M059J (cell line): ENCODE data around the gene INTS11. TPM values are rescaled to one million over a fixed set of nuclear protein-coding genes. Genes with fewer than 3 reads are reported as not detected.
A peak's percentile ranks its signal among the peaks of the same experiment; 100 is the strongest.

Experiments used
- DNase-seq: peaks from one replicate; pipeline ENCODE4 v3.0.0-alpha.2; 2012; ENCODE audit warnings: low read depth
- total RNA-seq: library from RNA; depleted of rRNA; stranded (reverse); fragments of >200 nt; shearing (Covaris generic); gene quantifications from 2 replicates; pipeline ENCODE4 v1.2.3, GENCODE V29; 2014

Gene INTS11
- total RNA-seq, 1 experiment from 2014 or later = 87.4 TPM

GRCh38 chr1:1357871-1358432 is 33.5 kb upstream of the INTS11 start:
- DNase-seq = no peak

DNA sequence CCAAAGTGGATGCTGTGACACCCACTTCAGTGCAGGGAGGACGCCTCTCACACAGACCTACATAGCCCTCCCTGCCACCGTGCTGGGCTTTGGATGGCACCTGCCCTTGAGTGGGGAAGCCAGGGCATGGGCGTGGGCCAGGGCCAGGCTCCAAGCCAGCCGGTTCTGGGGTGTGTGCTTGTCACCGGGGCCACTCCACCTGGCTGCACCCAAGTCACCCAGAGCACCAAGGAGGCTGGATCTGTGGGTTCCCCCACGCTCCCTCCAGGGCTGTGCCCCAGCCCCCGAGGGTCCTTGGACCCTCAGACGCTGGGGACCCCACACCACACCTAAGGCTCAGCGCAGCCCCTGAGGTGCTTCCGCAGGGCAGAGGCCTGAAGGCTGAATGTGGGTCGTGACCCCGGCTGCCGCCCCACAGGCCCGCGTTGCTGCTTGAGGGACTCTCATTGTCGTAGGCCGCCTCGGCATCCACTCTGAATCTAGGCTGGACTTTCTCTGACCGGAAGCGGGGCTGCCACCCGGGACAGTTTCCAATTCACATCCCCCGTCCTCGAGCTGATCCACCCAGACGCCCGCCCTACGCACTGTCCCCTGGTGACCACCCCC is 32.4 kb upstream of the INTS11 start:
- DNase-seq = peak; percentile 22

DNA sequence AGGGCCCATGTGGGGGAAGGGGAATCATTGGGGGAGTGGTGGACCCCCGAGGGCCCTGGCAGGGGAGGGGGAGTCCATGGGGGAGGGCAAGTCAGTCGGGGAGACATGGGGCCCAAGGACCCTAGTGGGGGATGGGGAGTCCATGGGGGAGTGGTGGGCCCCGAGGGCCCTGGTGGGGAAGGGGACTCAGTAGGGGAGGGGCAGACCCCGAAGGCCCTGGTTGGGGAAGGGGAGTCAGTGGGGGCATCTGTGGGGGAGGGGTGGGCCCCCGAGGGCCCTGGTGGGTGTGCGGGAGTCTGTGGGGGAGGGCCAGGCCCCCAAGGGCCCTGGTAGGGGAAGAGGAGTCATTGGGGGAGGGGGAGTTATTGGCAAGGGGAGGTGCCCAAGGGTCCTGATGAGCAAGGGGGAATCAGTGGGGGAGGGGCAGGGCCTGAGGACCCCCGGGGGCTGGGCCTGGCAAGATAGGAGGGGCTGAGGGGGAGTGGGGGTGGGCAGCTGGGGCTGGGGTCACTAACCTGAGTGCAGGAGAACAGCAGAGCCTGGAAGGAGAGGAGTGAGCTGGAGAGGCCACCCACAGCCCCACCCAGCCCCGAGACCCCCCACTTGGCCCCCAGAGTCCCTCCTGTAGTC is 31.8 kb upstream of the INTS11 start:
- DNase-seq = no peak

DNA sequence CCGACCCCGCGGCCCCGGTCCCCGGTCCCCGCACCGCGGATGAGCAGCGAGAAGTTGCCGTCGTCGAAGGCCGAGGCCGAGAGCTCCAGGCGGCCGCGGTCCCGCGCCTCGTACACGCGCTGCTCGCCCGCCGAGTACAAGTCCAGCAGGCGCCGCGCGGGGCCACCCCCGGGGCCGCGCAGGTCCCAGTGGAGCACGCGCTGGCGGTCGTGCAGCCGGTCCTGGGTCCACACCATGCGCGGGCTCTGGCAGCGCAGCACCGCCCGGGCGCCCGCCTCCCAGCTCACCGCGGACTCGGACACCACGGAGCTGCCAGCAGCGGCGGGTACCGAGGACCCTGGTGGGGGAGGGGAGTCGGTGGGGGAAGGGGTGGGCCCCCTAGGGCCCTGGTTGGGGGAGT is 31.0 kb upstream of the INTS11 start:
- peak; percentile 25 for DNase-seq

DNA sequence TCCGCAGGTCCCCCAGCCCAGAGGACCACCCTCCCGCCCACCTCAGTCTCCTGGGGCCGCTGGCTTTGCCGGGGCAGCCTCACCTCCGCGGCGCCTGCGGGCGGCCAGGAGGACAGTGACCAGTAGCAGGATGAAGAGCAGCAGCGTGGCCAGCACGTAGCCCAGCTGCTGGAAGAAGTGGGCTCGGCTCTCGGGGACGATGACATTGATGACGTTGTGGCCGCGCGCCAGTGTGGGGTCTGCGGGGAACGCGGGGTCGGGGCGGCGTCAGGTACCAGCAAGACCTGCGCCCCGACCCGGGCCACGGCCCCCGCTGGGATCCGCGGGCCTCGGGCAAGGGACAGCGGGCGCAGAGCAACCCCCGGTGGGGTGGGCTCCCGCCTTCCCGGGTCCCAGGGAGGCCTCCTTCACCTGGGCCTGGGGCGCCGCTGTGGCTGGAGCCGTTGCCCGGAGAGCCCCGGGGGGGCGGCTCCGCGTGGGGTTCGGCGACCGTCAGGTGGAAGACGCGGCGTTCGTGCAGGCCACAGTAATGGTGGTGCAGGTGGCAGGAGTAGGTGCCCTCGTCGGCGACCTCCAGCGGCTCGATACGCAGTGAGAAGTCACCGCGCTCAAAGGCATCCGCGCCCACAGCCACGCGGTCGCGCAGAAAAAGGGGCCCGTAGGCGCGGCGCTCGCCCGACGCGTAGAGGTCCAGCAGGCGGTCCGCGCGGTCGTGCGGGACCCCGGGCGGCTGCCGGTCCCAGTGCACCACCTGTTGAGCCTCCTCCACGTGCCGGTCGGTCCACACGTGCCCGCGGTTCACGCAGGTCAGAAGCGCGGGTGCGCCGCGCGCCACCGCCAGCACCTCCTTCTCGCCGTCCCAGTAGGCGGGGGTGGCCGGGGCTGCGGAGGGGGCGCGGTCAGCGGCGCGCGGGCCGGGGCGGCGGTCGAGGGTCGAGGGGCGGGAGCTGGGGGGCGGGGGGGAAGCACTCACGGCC is 30.1 kb upstream of the INTS11 start:
- no peak for DNase-seq

DNA sequence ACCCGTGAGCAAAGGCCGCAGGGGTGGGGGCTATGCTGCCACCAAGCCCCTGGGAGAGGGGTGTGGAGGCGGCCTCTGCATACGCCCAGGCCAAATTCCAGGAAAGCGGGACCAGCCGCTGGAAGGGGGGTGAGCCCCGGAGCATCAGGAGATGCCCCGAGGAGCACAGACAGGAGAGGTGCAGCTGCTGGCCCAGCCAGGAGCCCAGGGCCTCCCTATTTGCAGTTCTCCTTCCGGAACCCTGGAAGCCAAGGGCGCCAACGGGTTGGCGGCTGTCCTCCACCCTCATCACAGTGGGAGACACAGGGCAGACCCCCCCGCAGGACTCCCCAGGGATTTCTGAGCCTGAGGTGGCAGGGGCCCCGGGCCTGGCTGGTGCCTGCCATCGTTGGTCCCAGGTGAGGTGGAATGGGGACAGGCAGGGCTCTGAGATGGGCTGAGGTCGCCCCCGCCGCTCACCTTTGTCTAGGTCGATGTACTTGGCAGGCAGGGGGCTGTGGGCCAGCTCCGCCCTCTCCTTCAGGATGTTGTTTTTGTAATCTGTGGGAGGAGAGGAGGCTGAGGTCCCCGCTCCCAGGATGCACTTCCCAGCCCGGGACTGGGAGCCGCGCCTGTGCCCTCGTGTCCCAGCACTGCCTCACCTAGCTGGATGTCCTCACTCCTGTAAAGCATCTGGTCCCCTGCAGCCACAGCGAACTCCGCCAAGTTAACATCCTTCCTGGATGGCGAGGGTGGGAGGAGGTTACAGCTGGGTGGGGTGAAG is 29.1 kb upstream of the INTS11 start:
- peak; percentile 18 for DNase-seq

GRCh38 chr1:1352786-1353388 is 28.4 kb upstream of the INTS11 start:
- no peak for DNase-seq

GRCh38 chr1:1351511-1352427 is 27.3 kb upstream of the INTS11 start:
- peak; percentile 22 for DNase-seq

- DNase-seq = peak; percentile 60
Measured at GRCh38 chr1:1349256-1350012, 25.0 kb upstream of the INTS11 start, which contains the start of gene DVL1. Gene DVL1 (minus strand): TSS chr1:1349418. CDS start chr1:1349065, 353 bp downstream.

DNA sequence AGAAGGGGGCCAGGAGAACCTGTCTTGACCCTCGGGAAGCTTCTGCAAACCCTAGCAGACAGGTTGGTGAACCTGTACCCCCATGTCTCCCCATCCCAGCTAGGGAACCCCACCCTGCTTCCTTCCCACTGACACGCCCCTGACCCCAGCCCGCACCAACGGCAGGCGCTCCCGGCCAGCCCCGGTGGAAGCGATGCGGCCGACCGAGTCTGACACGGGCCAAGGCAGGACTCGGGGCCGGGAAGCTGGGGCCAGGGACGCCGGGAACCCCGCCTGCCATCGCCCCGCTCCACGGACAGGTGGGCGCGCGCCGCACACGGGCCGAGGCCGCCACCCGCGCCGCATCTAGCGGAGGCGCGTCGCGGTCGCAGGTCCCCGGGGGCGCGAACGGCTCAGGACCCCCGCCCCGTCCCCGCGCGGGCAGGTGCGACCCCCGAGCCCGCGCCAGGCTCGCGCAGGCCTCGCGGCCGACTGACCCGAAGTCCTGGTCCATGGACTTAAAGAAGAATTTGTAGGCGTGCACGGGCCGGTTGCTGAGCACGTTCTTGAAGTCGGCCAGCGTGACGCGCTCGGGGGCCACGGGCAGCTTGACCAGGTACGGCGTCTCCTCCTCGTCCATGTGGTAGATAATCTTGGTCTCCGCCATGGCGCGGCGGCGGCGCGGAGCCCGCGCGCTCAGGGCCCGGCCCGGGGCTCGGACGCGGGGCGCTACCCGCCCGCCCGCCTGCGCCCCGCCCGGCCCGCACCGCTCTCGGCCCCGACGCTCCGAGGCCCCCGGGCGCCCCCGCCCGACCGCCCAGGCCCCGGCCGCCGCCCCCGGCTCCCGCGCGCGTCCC is 24.2 kb upstream of the INTS11 start:
- peak; percentile 50 for DNase-seq

GRCh38 chr1:1347663-1348419 is 23.4 kb upstream of the INTS11 start:
- DNase-seq = peak; percentile 32

GRCh38 chr1:1347026-1347595 is 22.7 kb upstream of the INTS11 start:
- no peak for DNase-seq

- no peak for DNase-seq
Measured at GRCh38 chr1:1346501-1346890, 22.0 kb upstream of the INTS11 start.

GRCh38 chr1:1345860-1346500 is 21.5 kb upstream of the INTS11 start:
- DNase-seq = no peak

DNA sequence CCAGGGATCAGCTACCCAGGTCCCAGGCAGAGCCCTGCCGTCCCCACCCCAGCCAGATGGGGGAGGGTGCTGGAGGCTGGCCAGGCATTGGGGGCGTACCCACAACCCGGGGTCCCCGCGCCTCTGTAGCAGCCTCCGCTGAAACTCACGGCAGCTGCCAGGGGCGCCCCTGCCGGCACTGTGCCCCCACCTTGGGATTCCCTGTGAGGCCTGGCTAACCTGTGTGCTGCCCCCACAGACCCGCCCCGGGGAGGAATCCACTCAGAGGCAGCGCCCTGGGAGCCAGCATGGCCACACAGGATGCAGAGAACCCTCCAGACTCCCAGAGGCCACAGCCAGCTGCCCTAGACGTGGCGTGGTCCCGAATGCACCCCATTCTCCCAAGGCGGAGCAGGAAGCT is 20.9 kb upstream of the INTS11 start:
- DNase-seq = peak; percentile 30

DNA sequence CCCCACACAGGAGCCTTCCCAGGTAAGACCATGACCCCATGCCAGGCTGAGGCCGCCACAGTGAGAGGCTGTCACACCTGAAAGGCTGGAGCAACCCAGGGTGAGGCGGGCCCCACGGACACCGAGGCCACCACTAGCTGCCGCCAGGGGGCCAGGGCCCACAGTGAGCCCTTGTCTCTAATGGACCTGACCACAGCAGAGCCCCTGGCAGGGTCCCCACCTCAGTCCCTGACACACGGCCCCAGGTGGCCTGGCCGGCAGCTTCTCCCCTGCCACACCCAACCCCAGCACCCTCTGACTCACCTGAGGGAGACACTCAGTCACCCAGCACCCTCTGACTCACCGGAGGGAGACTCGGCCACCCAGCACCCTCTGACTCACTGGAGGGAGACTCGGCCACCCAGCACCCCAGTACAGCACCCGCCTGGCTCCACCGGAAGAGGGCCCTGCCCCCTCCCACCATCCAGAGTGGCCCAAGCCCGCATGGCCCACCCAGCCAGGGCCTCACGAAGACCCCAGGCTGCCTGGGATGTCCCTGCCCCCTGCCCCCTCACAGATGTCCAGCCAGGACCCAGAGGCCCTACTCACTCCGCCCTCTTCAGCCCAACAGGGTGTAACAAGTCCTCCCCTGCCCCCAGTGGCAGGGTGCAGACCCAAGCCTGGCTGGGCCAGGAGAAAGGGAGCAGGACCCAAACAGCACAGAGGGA is 20.3 kb upstream of the INTS11 start:
- peak; percentile 81 for DNase-seq
